GM13976 (cell line): ENCODE measurements around the gene UHRF2.
"Not testable (repeated sequence)": the region's sequence is repeated elsewhere in the genome, so short reads cannot be mapped to it uniquely, and the experiment has no call there.

Source experiments
- DNase-seq: peaks from one replicate; pipeline ENCODE4 v3.0.0; 2012; ENCODE audit warnings: low spot score
- in situ Hi-C: fragments of 300-500 bp; cut with MboI; formaldehyde crosslinking; loops from one replicate; pipeline ENCODE4 v1.12.0; 2022; ENCODE audit warnings: low sequenced_read_pairs, mixed read lengths, inconsistent platforms; ENCODE audit not compliant: unreplicated experiment
- TF ChIP-seq, protein P1 (sequence below): IDR thresholded peaks from 2 replicates; pipeline ENCODE4 v1.5.1; 2012; ENCODE audit warnings: borderline replicate concordance, mild to moderate bottlenecking; ENCODE audit not compliant: insufficient read depth; ENCODE audit errors: extremely low read depth, missing control alignments, control extremely low read depth

UHRF2 gene

DNA sequence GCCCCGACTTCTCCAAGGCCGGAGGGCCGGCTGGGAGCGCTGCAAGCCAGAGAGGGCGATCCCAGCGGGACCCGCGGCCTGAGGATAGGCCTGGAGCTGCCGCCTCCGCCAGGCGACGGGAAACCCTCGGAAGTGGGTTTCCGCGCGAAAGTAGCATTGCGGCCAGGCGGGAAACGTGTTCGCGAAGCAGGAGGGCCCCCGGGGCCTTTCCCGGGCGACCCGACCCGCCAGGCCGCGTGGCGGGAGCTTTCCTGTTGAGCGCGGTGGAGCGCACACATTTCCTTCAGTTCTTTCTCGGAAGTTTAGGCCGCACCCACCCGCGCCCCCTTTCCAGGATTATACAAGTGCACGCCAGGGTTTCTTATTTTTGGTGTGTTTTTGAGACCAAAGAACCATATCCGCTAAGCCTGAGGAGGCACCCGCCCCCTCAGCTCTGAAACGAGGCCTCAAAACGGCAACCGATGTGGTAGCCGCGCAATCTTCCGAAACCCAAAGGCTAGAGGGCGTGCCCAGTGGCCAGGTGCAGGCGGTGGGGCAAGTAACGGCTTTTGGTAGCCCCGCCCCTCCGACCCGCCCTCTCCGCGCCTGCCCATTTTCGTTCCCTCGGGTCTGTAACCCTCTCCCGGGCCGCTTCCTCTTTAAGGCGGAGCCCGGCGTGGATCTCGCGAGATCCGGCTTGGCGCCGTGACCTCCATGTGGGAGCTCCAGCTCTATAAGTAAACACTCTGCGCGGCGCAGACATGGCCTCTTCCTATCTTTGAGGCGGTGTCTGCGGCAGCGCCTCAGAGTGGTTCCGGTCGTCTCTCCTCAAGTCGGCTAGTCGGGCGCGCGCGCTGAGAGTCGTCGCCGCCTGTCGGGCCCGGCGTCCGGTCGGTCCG, at the start of gene UHRF2:
Gene UHRF2, plus strand, starts transcription at position 713 of the 878 bp plus-strand sequence. CDS start 292 bp downstream, outside the sequence.
- DNase-seq: peak; percentile 98
- TF ChIP-seq, protein P1, sequence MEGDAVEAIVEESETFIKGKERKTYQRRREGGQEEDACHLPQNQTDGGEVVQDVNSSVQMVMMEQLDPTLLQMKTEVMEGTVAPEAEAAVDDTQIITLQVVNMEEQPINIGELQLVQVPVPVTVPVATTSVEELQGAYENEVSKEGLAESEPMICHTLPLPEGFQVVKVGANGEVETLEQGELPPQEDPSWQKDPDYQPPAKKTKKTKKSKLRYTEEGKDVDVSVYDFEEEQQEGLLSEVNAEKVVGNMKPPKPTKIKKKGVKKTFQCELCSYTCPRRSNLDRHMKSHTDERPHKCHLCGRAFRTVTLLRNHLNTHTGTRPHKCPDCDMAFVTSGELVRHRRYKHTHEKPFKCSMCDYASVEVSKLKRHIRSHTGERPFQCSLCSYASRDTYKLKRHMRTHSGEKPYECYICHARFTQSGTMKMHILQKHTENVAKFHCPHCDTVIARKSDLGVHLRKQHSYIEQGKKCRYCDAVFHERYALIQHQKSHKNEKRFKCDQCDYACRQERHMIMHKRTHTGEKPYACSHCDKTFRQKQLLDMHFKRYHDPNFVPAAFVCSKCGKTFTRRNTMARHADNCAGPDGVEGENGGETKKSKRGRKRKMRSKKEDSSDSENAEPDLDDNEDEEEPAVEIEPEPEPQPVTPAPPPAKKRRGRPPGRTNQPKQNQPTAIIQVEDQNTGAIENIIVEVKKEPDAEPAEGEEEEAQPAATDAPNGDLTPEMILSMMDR: peak; percentile 8
- in situ Hi-C loops: no loop called here

- no peak for DNase-seq
- in situ Hi-C loops: no loop called here
- TF ChIP-seq, protein P1: no peak
Observed at GRCh38 chr9:6367128-6367890, 45.7 kb upstream of the UHRF2 start.

GRCh38 chr9:6368831-6369230, 44.2 kb upstream of the UHRF2 start:
- TF ChIP-seq, protein P1: no peak
- DNase-seq: no peak
- in situ Hi-C loops: no loop called here

GRCh38 chr9:6381477-6382012, 31.5 kb upstream of the UHRF2 start:
- DNase-seq, in situ Hi-C loops: not testable (repeated sequence)

DNA sequence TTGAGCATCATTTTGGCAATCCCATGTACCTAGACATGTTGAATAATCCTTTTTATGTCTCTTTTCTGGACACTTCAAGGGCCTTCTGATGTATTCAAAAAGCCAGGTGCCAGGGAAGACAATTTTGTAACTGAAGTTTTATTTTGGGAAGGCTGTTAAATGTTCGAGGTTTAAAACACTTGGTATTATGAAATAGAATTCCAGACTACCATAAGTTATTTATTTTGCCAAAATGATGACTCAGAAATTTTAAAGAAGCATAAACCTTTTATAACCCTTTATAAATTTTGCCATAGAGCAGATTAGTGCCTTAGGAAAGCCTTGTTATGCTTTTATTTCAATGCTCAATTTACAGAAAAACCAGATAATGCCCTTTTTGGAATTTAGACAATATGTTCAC, 30.3 kb upstream of the UHRF2 start:
- no peak for DNase-seq
- TF ChIP-seq, protein P1: no peak
- in situ Hi-C loops: no loop called here

DNA sequence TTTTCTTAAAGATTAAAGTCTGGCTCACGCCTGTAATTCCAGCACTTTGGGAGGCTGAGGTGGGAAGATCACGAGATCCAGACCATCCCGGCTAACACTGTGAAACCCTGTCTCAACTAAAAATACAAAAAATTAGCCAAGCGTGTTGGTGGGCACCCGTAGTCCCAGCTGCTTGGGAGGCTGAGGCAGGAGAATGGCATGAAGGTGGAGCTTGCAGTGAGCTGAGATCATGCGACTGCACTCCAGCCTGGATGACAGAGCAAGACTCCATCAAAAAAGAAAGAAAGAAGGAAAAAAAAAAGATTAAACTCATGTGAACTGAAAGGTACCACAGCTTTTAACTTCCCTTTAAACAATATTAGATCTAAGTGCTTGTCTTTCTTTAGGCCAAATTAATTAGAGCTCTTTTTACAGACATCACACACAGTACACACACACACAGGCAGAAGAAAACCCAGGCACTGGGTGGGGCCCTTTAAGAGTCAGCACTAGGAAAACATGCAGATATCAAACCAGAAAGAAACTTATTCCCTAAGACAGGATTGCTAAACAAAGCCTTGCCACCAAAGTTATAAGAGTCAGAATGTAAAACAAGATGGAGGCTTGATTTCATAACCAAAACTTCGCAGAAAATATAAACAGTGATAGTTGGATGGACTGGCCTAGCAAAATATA, 29.3 kb upstream of the UHRF2 start:
- in situ Hi-C loops: no loop called here
- TF ChIP-seq, protein P1: no peak
- DNase-seq: no peak
